Right lobe of liver (tissue), 4 donors: Measurements from ENCODE around the gene CUX1.

Experiments used
- CTCF ChIP-seq, 4 donors: fragments of 200-600 bp in 3 of 4; fragments of 450-650 bp in 1 of 4; IDR thresholded peaks; one replicate each; pipeline versions ENCODE4 v1.5.1 to v1.8.0; 2016 to 2022; ENCODE audit warnings: antibody characterized with exemption in 4 of 4, mild to moderate bottlenecking in 2 of 4
- POLR2A ChIP-seq: fragments of 450-650 bp; IDR thresholded peaks from one replicate; pipeline ENCODE4 v1.6.1; 2017; ENCODE audit warnings: antibody characterized with exemption, mild to moderate bottlenecking
- donor health status: DM: no; HTN: no; CAD: no.
- donor health status: DM: no; HTN: no; CAD: no.
- donor health status: DM: no; HTN: yes; CAD: no.

GRCh38 chr7:102271158-102271798 is 453.9 kb downstream of the CUX1 start:
- TF ChIP-seq CTCF (IDR thresholded peaks at IDR 0.05) (no peak), POLR2A (no peak)
